NCI-H1436 (cell line): ENCODE measurements around the gene PEPD.

Source experiments
- DNase-seq: peaks from one replicate; lab custom pipeline; 2025; lab: John Stamatoyannopoulos, UW

PEPD gene

GRCh38 chr19:33358408-33358807 lies 163.2 kb downstream of the PEPD start:
- DNase-seq, result no peak

GRCh38 chr19:33357556-33357955 lies 164.0 kb downstream of the PEPD start:
- DNase-seq, result no peak

GRCh38 chr19:33355535-33355934 lies 166.1 kb downstream of the PEPD start:
- DNase-seq, result no peak

GRCh38 chr19:33350538-33351309 lies 170.9 kb downstream of the PEPD start:
- DNase-seq, result no peak

- DNase-seq, result no peak
These were observed 172.0 kb downstream of the PEPD start for GRCh38 chr19:33349319-33350289.

- no peak for DNase-seq
These were observed 173.1 kb downstream of the PEPD start for GRCh38 chr19:33348301-33349010.

GRCh38 chr19:33347300-33347699 lies 174.3 kb downstream of the PEPD start:
- no peak for DNase-seq

GRCh38 chr19:33346665-33347064 lies 174.9 kb downstream of the PEPD start:
- no peak for DNase-seq

GRCh38 chr19:33345163-33345562 lies 176.4 kb downstream of the PEPD start:
- no peak for DNase-seq

GRCh38 chr19:33344573-33344925 lies 177.0 kb downstream of the PEPD start:
- no peak for DNase-seq

GRCh38 chr19:33343859-33344572 lies 177.6 kb downstream of the PEPD start:
- no peak for DNase-seq

- no peak for DNase-seq
These were observed 178.3 kb downstream of the PEPD start for GRCh38 chr19:33343301-33343700.

GRCh38 chr19:33340991-33341390 lies 180.6 kb downstream of the PEPD start:
- no peak for DNase-seq

GRCh38 chr19:33339016-33339984 lies 182.3 kb downstream of the PEPD start:
- no peak for DNase-seq
